Lower lobe of right lung (tissue), 2 donors: Measurements from ENCODE around the gene BCL10. TPM values are rescaled to one million over a fixed set of nuclear protein-coding genes. Genes with fewer than 3 reads are reported as not detected.
A peak's percentile ranks its signal among the peaks of the same experiment; 100 is the strongest.

Experiments used
- ATAC-seq, 2 donors: fragments of 200-7000 bp; cut with Tn5 transposase; one replicate each; pipeline ENCODE4 v1.9.1; 2020 to 2022; ENCODE audit warnings: mild to moderate bottlenecking in 2 of 2, moderate library complexity in 2 of 2
- DNase-seq: peaks from one replicate; pipeline ENCODE4 v3.0.0-alpha.2; 2020
- H3K27ac ChIP-seq: fragments of 200-600 bp; one replicate; pipeline ENCODE4 v1.8.0; 2022
- H3K27me3 ChIP-seq: fragments of 200-600 bp; one replicate; pipeline ENCODE4 v1.8.0; 2022; ENCODE audit warnings: low read depth
- H3K36me3 ChIP-seq: fragments of 200-600 bp; one replicate; pipeline ENCODE4 v1.8.0; 2022; ENCODE audit warnings: mild to moderate bottlenecking
- H3K4me1 ChIP-seq: fragments of 200-600 bp; one replicate; pipeline ENCODE4 v1.8.0; 2022
- H3K4me3 ChIP-seq: fragments of 200-600 bp; one replicate; pipeline ENCODE4 v1.8.0; 2022; ENCODE audit warnings: mild to moderate bottlenecking
- H3K9me3 ChIP-seq: fragments of 200-600 bp; one replicate; pipeline ENCODE4 v1.8.0; 2022
- CTCF ChIP-seq: fragments of 200-600 bp; IDR thresholded peaks from one replicate; pipeline ENCODE4 v1.8.0; 2022; ENCODE audit warnings: antibody characterized with exemption, mild to moderate bottlenecking
- intact Hi-C: fragments of 100-400 bp; cut with DNase I; formaldehyde crosslinking; loops from one replicate; pipeline ENCODE4 v1.11.0; 2022
- total RNA-seq: library from RNA; stranded (reverse); fragmentation: NEBNext Ultra II Directional; extraction: Animal tissue kit (Norgen Biotek cat#: 25700); gene quantifications from one replicate; pipeline ENCODE4 v1.2.1, GENCODE V29; 2021
- donor health status: DM: no; HTN: yes; CAD: no; lungs with severe emphysema.

BCL10 gene
- total RNA-seq, 1 donor from 2014 or later: 27.4 TPM

GRCh38 chr1:85268801-85269585 is 7.4 kb downstream of the BCL10 start:
- H3K9me3 ChIP-seq: no peaks in the 10 kb centered on the region
- intact Hi-C loops: no loop called here
- H3K27me3 ChIP-seq: no peaks in the 10 kb centered on the region
- DNase-seq (no peak), ATAC-seq (no peak)
- no peak overlapping the region for H3K27ac ChIP-seq
- no peak overlapping the region for H3K4me3 ChIP-seq
- TF ChIP-seq CTCF: no peak
- peaks cover 67% of the 10 kb centered on the region for H3K36me3 ChIP-seq
- H3K4me1 ChIP-seq: peaks cover 35% of the 10 kb centered on the region

- H3K36me3 ChIP-seq: peaks cover 67% of the 10 kb centered on the region
- ATAC-seq: no peak
- intact Hi-C loops: no loop called here
These were observed 9.1 kb downstream of the BCL10 start for GRCh38 chr1:85267313-85267712.

GRCh38 chr1:85264150-85264549 is 12.3 kb downstream of the BCL10 start:
- intact Hi-C loops: no loop called here
- Histone ChIP-seq H3K27me3 (no peaks in the 10 kb centered on the region), H3K4me3 (no peak overlapping the region), H3K27ac (no peak overlapping the region), H3K9me3 (no peaks in the 10 kb centered on the region), H3K36me3 (peaks cover 38% of the 10 kb centered on the region), H3K4me1 (peaks cover 9% of the 10 kb centered on the region)
- ATAC-seq (no peak), DNase-seq (no peak)
- no peak for TF ChIP-seq CTCF

More at GRCh38 chr1:85267313-85267712, 9.1 kb downstream of the BCL10 start:
- H3K4me3 ChIP-seq: no peak overlapping the region
- no peaks in the 10 kb centered on the region for H3K9me3 ChIP-seq
- H3K27ac ChIP-seq: no peak overlapping the region
- TF ChIP-seq CTCF: no peak
- no peaks in the 10 kb centered on the region for H3K27me3 ChIP-seq
- DNase-seq: no peak
- peaks cover 22% of the 10 kb centered on the region for H3K4me1 ChIP-seq

GRCh38 chr1:85262985-85263384 is 13.4 kb downstream of the BCL10 start:
- H3K4me1 ChIP-seq: peaks cover 18% of the 10 kb centered on the region
- H3K27me3 ChIP-seq: no peaks in the 10 kb centered on the region
- H3K9me3 ChIP-seq: no peaks in the 10 kb centered on the region
- TF ChIP-seq CTCF: no peak
- no peak for DNase-seq
- intact Hi-C loops: no loop called here
- no peak for ATAC-seq
- H3K36me3 ChIP-seq: peaks cover 32% of the 10 kb centered on the region
- H3K4me3 ChIP-seq: no peak overlapping the region
- H3K27ac ChIP-seq: no peak overlapping the region

GRCh38 chr1:85259912-85260274 is 16.5 kb downstream of the BCL10 start:
- peak overlapping the region; percentile 97 for H3K4me3 ChIP-seq
- ATAC-seq (peak; percentile 57 to 60), DNase-seq (no peak)
- H3K9me3 ChIP-seq: no peaks in the 10 kb centered on the region
- H3K27ac ChIP-seq: peak overlapping the region; percentile 89
- intact Hi-C loops: loop anchor here (10.0 kb wide), 2 partner anchors 145 to 315 kb away; no protein-coding TSS in a partner anchor
- H3K4me1 ChIP-seq: peaks cover 34% of the 10 kb centered on the region
- peak; percentile 47 for TF ChIP-seq CTCF
- H3K36me3 ChIP-seq: peaks cover 28% of the 10 kb centered on the region
- no peaks in the 10 kb centered on the region for H3K27me3 ChIP-seq
